Measurements from ENCODE around the gene OR9I1. TPM values are rescaled to one million over a fixed set of nuclear protein-coding genes. Genes with fewer than 3 reads are reported as not detected.

The OR9I1 gene
- total and polyA plus RNA-seq, 2 of the 13 experiments (the other 11 are each of a cell fraction or from before 2014, with no cell fraction given): not detected

DNA sequence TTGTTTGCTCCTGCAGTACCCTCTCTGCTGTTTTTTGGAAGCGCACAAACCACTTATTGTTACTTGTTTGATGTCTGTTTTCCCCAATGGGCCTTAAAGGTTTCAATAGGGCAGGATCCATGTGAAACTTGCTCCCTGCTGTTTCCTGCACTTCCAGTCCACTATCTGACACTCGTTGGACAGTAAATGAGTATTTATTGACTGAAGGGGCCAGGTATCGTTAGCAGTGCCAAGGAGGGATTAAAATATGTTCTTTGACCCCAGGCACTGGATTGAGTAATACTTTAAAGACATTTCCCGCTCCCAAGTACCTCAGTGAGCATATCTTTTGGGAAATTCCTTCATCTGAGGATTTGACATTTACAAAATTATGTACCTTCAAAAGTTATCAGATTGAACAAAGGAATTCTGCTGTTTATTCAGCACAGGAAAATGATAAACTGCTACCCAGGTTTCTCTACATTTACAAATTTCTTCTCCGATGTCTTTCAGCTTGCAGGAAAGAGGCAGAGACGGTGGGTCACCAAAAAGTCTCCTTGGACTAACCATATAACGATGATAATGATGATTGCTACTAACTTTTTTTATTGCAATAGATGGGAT, 40.3 kb upstream of the OR9I1 start (continued):
- TF ChIP-seq, protein P1, sequence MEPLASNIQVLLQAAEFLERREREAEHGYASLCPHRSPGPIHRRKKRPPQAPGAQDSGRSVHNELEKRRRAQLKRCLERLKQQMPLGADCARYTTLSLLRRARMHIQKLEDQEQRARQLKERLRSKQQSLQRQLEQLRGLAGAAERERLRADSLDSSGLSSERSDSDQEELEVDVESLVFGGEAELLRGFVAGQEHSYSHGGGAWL (CRISPR knock-in tag; IDR thresholded peaks at IDR 0.05): no peak
- 0 out of 2 replicates have a peak, but pooled peaks have one; percentile 46 for TF ChIP-seq TMF1 (CRISPR knock-in tag; IDR thresholded peaks at IDR 0.05; ENCODE audit: low read depth)
- TF ChIP-seq TCF7L2 (IDR thresholded peaks at IDR 0.05; ENCODE audit: low read depth, low read length): peak; percentile 76
- TF ChIP-seq, protein P2, sequence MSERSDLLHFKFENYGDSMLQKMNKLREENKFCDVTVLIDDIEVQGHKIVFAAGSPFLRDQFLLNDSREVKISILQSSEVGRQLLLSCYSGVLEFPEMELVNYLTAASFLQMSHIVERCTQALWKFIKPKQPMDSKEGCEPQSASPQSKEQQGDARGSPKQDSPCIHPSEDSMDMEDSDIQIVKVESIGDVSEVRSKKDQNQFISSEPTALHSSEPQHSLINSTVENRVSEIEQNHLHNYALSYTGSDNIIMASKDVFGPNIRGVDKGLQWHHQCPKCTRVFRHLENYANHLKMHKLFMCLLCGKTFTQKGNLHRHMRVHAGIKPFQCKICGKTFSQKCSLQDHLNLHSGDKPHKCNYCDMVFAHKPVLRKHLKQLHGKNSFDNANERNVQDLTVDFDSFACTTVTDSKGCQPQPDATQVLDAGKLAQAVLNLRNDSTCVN (CRISPR knock-in tag; IDR thresholded peaks at IDR 0.05; ENCODE audit: borderline replicate concordance): no peak
- no peak for TF ChIP-seq EEA1 (CRISPR knock-in tag; IDR thresholded peaks at IDR 0.05; ENCODE audit: borderline replicate concordance)
- 0 out of 2 replicates have a peak, but pooled peaks have one; percentile 19 for TF ChIP-seq ZNF639 (CRISPR knock-in tag; conservative IDR thresholded peaks at IDR 0.05)
- TF ChIP-seq ZNF775 (CRISPR knock-in tag; IDR thresholded peaks at IDR 0.05; ENCODE audit: borderline replicate concordance): no peak; the same call in 1 of the 2 replicates
- peak; percentile 81; the same call in 1 of the 2 replicates for TF ChIP-seq THRA (CRISPR knock-in tag; IDR thresholded peaks at IDR 0.05; ENCODE audit: borderline replicate concordance)
- no peak for TF ChIP-seq POLR2A (IDR thresholded peaks at IDR 0.05; ENCODE audit: insufficient read depth in 1 of 2, low read depth in 2 of 2, low read length in 2 of 2)
- TF ChIP-seq, protein P3, sequence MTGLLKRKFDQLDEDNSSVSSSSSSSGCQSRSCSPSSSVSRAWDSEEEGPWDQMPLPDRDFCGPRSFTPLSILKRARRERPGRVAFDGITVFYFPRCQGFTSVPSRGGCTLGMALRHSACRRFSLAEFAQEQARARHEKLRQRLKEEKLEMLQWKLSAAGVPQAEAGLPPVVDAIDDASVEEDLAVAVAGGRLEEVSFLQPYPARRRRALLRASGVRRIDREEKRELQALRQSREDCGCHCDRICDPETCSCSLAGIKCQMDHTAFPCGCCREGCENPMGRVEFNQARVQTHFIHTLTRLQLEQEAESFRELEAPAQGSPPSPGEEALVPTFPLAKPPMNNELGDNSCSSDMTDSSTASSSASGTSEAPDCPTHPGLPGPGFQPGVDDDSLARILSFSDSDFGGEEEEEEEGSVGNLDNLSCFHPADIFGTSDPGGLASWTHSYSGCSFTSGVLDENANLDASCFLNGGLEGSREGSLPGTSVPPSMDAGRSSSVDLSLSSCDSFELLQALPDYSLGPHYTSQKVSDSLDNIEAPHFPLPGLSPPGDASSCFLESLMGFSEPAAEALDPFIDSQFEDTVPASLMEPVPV (CRISPR knock-in tag; IDR thresholded peaks at IDR 0.05): 0 out of 2 replicates have a peak, but pooled peaks have one; percentile 70
- peak; percentile 52; the same call in 1 of the 2 replicates for TF ChIP-seq GFI1 (CRISPR knock-in tag; IDR thresholded peaks at IDR 0.05; ENCODE audit: borderline replicate concordance)
- no peak for TF ChIP-seq NFE2 (CRISPR knock-in tag; IDR thresholded peaks at IDR 0.05)
- no peak; the same call in 1 of the 2 replicates for TF ChIP-seq YEATS4 (CRISPR knock-in tag; IDR thresholded peaks at IDR 0.05; ENCODE audit: borderline replicate concordance)
- TF ChIP-seq ATF7-NPFF (CRISPR knock-in tag; IDR thresholded peaks at IDR 0.05; ENCODE audit: low read depth): peak; percentile 32; the same call in 1 of the 2 replicates
- TF ChIP-seq MBD4 (IDR thresholded peaks at IDR 0.05; ENCODE audit: borderline replicate concordance, low read length): no peak
- no peak for TF ChIP-seq NPAS2 (CRISPR knock-in tag; IDR thresholded peaks at IDR 0.05; ENCODE audit: borderline replicate concordance)
- no peak for TF ChIP-seq ZNF616 (CRISPR knock-in tag; IDR thresholded peaks at IDR 0.05; ENCODE audit: low read depth)
- no peak for TF ChIP-seq ZNF317 (CRISPR knock-in tag; IDR thresholded peaks at IDR 0.05)
- no peak for TF ChIP-seq ZNF563 (CRISPR knock-in tag; IDR thresholded peaks at IDR 0.05)
- TF ChIP-seq KAT7 (CRISPR knock-in tag; IDR thresholded peaks at IDR 0.05; ENCODE audit: borderline replicate concordance): no peak
- TF ChIP-seq, protein P4, sequence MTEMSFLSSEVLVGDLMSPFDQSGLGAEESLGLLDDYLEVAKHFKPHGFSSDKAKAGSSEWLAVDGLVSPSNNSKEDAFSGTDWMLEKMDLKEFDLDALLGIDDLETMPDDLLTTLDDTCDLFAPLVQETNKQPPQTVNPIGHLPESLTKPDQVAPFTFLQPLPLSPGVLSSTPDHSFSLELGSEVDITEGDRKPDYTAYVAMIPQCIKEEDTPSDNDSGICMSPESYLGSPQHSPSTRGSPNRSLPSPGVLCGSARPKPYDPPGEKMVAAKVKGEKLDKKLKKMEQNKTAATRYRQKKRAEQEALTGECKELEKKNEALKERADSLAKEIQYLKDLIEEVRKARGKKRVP (CRISPR knock-in tag; IDR thresholded peaks at IDR 0.05): peak in 1 of 2 experiments; percentile 73; a peak in 1 of 4 replicates
- TF ChIP-seq MED8 (CRISPR knock-in tag; IDR thresholded peaks at IDR 0.05; ENCODE audit: insufficient replicate concordance): no peak
- no peak for TF ChIP-seq ZNF644 (CRISPR knock-in tag; IDR thresholded peaks at IDR 0.05; ENCODE audit: low read depth)
